Spleen (tissue), 11 donors: Measurements from ENCODE around the gene MRAS. TPM values are rescaled to one million over a fixed set of nuclear protein-coding genes. Genes with fewer than 3 reads are reported as not detected.

ENCODE experiments used
- DNase-seq: peaks from one replicate; pipeline ENCODE4 v3.0.0-alpha.2; 2020
- H3K27ac ChIP-seq, 8 donors: fragments of 200-600 bp; sonication (generic) in 7 of 8; 1 replicate in 4 of 8; 2 replicates in 4 of 8; pipeline versions ENCODE4 v1.5.0 to v1.8.0; 2016 to 2021; ENCODE audit warnings: inconsistent platforms in 4 of 8, mild to moderate bottlenecking in 4 of 8, moderate library complexity in 1 of 8
- H3K27me3 ChIP-seq, 7 donors: fragments of 200-600 bp; sonication (generic) in 6 of 7; replicated peaks in 1 of 7; 1 replicate in 4 of 7; 2 replicates in 3 of 7; pipeline versions ENCODE4 v1.5.0 to v1.8.0; 2016 to 2021; ENCODE audit warnings: inconsistent platforms in 3 of 7, mild to moderate bottlenecking in 1 of 7
- H3K36me3 ChIP-seq, 6 donors: fragments of 200-600 bp; sonication (generic) in 5 of 6; 1 replicate in 4 of 6; 2 replicates in 2 of 6; pipeline versions ENCODE4 v1.5.0 to v1.8.0; 2016 to 2021; ENCODE audit warnings: inconsistent platforms in 2 of 6
- H3K4me1 ChIP-seq, 6 donors: fragments of 200-600 bp; sonication (generic) in 5 of 6; 1 replicate in 3 of 6; 2 replicates in 3 of 6; pipeline versions ENCODE4 v1.5.0 to v1.8.0; 2016 to 2021; ENCODE audit warnings: inconsistent platforms in 3 of 6
- H3K4me3 ChIP-seq, 8 donors: fragments of 200-600 bp; sonication (generic) in 7 of 8; 1 replicate in 4 of 8; 2 replicates in 4 of 8; pipeline versions ENCODE4 v1.5.0 to v1.8.0; 2016 to 2021; ENCODE audit warnings: inconsistent platforms in 4 of 8, mild to moderate bottlenecking in 4 of 8, moderate library complexity in 2 of 8
- H3K9me3 ChIP-seq, 8 donors: fragments of 200-600 bp; sonication (generic) in 7 of 8; 1 replicate in 4 of 8; 2 replicates in 4 of 8; pipeline versions ENCODE4 v1.5.0 to v1.8.0; 2016 to 2021; ENCODE audit warnings: inconsistent platforms in 4 of 8
- CTCF ChIP-seq, 11 experiments: fragments of 200-600 bp in 7 of 11; fragments of 450-650 bp in 4 of 11; sonication (generic) in 4 of 11; IDR thresholded peaks in 8 of 11; conservative IDR thresholded peaks in 3 of 11; 1 replicate in 7 of 11; 2 replicates in 4 of 11; pipeline versions ENCODE4 v1.4.0 to v1.8.0; 2016 to 2021; ENCODE audit warnings: antibody characterized with exemption in 11 of 11, inconsistent platforms in 4 of 11, mild to moderate bottlenecking in 1 of 11
- POLR2A ChIP-seq, 3 donors: fragments of 450-650 bp; IDR thresholded peaks; one replicate each; pipeline ENCODE4 v1.5.1; 2017; ENCODE audit warnings: antibody characterized with exemption in 3 of 3, mild to moderate bottlenecking in 1 of 3
- POLR2AphosphoS5 ChIP-seq, 3 donors: sonication (generic); formaldehyde crosslinking; IDR thresholded peaks; one replicate each; pipeline ENCODE4 v1.5.1; 2017; ENCODE audit warnings: antibody characterized with exemption in 3 of 3
- WGBS, 5 donors: extraction: QIAGEN DNeasy Blood & Tissue Kit in 3 of 5; methylation state at CpG; one replicate each; pipeline versions ENCODE4 v1.1.5 to v1.1.7; 2013 to 2018; 5-methylcytosine and 5-hydroxymethylcytosine counted together
- intact Hi-C: fragments of 100-400 bp; cut with DNase I; formaldehyde crosslinking; loops from one replicate; pipeline ENCODE4 v1.15.0; 2023; ENCODE audit warnings: low total_unique reads
- polyA plus RNA-seq, 3 donors: library from polyadenylated mRNA; stranded (reverse); fragments of 200-250 nt; gene quantifications; one replicate each; pipeline ENCODE4 v1.2.1, GENCODE V29; 2013
- total RNA-seq, 7 donors: library from RNA; depleted of rRNA in 3 of 7; stranded (reverse); fragments of >200 nt in 3 of 7; fragmentation: NEBNext Ultra II Directional in 4 of 7; extraction: Animal tissue kit (Norgen Biotek cat#: 25700) in 4 of 7; gene quantifications; one replicate each; pipeline versions ENCODE4 v1.1.0 to v1.2.1, GENCODE V29; 2016 to 2021
- donor health status: healthy with polysubstance abuse.
- donor health status: DM: no; HTN: no; CAD: no; lungs with moderate emphysema.
- donor health status: DM: no; HTN: no; CAD: no.
- donor health status: Bipolar disorder and iron deficiency.
- donor health status: healthy.
- donor health status: DM: no; HTN: no; CAD: no.
- donor health status: DM: yes; HTN: yes; CAD: no.

MRAS gene
- total and polyA plus RNA-seq, 10 donors, result 4.1 to 36.7 (median 21.4) TPM

- TF ChIP-seq POLR2AphosphoS5 (IDR thresholded peaks at IDR 0.05) (peak; percentile 45 to 81 (median 74)), POLR2A (IDR thresholded peaks at IDR 0.05) (no peak), CTCF (IDR thresholded peaks at IDR 0.05 in 8 of 11, conservative IDR thresholded peaks at IDR 0.05 in 3 of 11) (peak in 10 of 11 experiments; percentile 26 to 69 (median 50))
- no peaks in the 10 kb centered on the region for H3K36me3 ChIP-seq
- H3K27me3 ChIP-seq, result peaks cover 0 to 4% (median 0%) of the 10 kb centered on the region in 7 donors
- DNase-seq, result peak; percentile 96
- intact Hi-C loops, result no loop called here
- 0 to 2% (median 1%) methylated on average over 25 to 62 of the region's 62 CpGs for WGBS, 5 donors
- H3K9me3 ChIP-seq, result no peaks in the 10 kb centered on the region
- peak within 1 kb of the TSS; percentile 60 to 84 (median 68) for H3K4me3 ChIP-seq
- H3K4me1 ChIP-seq, result peaks cover 8 to 21% (median 17%) of the 10 kb centered on the region in 6 donors
- peak within 1 kb of the TSS in 7 of 8 donors; percentile 4 to 73 (median 60) for H3K27ac ChIP-seq
Observed at GRCh38 chr3:138329127-138329983, 19.0 kb upstream of the MRAS start, which contains the start of gene NME9. TSS of gene NME9 (minus strand) at chr3:138329851. CDS start at chr3:138329335, 516 bp downstream.

- Histone ChIP-seq H3K36me3 (no peaks in the 10 kb centered on the region), H3K27ac (peak overlapping the region in 3 of 8 donors; percentile 58 to 73 (median 71)), H3K9me3 (no peaks in the 10 kb centered on the region), H3K27me3 (peaks cover 0 to 4% (median 0%) of the 10 kb centered on the region in 7 donors), H3K4me1 (peaks cover 8 to 21% (median 17%) of the 10 kb centered on the region in 6 donors), H3K4me3 (peak overlapping the region; percentile 60 to 84 (median 68))
- no peak for TF ChIP-seq CTCF (IDR thresholded peaks at IDR 0.05 in 8 of 11, conservative IDR thresholded peaks at IDR 0.05 in 3 of 11)
- TF ChIP-seq POLR2A (IDR thresholded peaks at IDR 0.05), result no peak
- TF ChIP-seq POLR2AphosphoS5 (IDR thresholded peaks at IDR 0.05), result no peak
- 6 to 15% (median 9%) methylated on average over 6 to 7 of the region's 7 CpGs for WGBS, 5 donors
- intact Hi-C loops, result loop anchor here (5.0 kb wide), 1 partner anchor 87 kb away; no protein-coding TSS in a partner anchor
- DNase-seq, result no peak
Observed at GRCh38 chr3:138329984-138330293, 18.4 kb upstream of the MRAS start.

DNA sequence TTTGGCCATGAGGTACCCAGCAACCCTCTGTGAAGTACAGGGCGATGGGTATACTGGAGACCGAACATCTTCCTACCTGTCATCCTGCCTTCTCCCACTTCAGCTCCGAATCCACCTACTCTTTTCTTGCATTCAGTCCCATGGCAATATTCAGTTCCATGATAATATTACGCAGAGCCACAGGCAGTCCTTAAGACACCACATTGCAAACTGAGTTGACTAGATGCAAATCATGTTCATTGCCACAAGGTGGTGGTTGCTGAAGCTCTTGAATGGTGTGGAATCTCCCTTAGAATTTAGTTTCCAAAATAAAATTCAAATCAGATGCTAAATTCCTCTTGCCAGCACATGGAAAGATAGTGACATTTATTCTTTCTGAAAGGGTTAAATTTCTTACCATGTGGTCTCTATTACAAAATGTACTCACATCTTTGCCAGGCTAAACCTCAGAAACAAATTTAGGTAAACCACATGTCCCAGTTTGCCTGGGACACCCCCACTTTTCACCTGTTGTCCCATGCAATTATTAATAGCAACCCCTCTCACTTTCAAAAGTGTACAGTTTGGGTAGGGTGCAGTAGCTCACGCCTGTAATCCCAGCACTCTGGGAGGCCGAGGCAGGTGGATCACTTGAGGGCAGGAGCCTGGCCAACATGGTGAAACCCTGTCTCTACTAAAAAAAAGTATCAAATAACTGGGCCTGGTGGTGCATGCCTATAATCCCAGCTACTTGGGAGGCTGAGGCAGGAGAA is 17.1 kb upstream of the MRAS start:
- Histone ChIP-seq H3K36me3 (no peaks in the 10 kb centered on the region), H3K4me3 (no peak overlapping the region), H3K4me1 (peaks cover 8 to 21% (median 17%) of the 10 kb centered on the region in 6 donors), H3K9me3 (no peaks in the 10 kb centered on the region), H3K27ac (no peak overlapping the region), H3K27me3 (peaks cover 0 to 4% (median 0%) of the 10 kb centered on the region in 7 donors)
- intact Hi-C loops, result loop anchor here (5.0 kb wide), 1 partner anchor 86 kb away; no protein-coding TSS in a partner anchor
- DNase-seq, result no peak
- no peak for TF ChIP-seq POLR2A (IDR thresholded peaks at IDR 0.05)
- no peak for TF ChIP-seq CTCF (IDR thresholded peaks at IDR 0.05 in 8 of 11, conservative IDR thresholded peaks at IDR 0.05 in 3 of 11)
- TF ChIP-seq POLR2AphosphoS5 (IDR thresholded peaks at IDR 0.05), result no peak
- WGBS, 5 donors, result 82 to 94% (median 92%) methylated on average over 5 to 6 of the region's 6 CpGs
